Cortex of kidney (tissue), 1 donor: ENCODE measurements around the gene CHCHD3.
"Not testable (repeated sequence)": the region's sequence is repeated elsewhere in the genome, so short reads cannot be mapped to it uniquely, and the experiment has no call there.

Experiments
- DNase-seq: peaks from one replicate; lab custom pipeline; 2025; lab: John Stamatoyannopoulos, UW

CHCHD3 gene

GRCh38 chr7:133044722-133045473 lies 37.0 kb downstream of the CHCHD3 start:
- no peak for DNase-seq

GRCh38 chr7:133040674-133041073 lies 41.2 kb downstream of the CHCHD3 start:
- no peak for DNase-seq

- no peak for DNase-seq
These were observed 41.7 kb downstream of the CHCHD3 start for GRCh38 chr7:133040178-133040577.

- DNase-seq, result no peak
These were observed 42.3 kb downstream of the CHCHD3 start for GRCh38 chr7:133039614-133040013.

GRCh38 chr7:133036289-133036688 lies 45.6 kb downstream of the CHCHD3 start:
- no peak for DNase-seq

- not testable (repeated sequence) for DNase-seq
These were observed 46.6 kb downstream of the CHCHD3 start for GRCh38 chr7:133035240-133035639.

- DNase-seq, result no peak
These were observed 51.5 kb downstream of the CHCHD3 start for GRCh38 chr7:133030346-133030745.

GRCh38 chr7:133029463-133029862 lies 52.4 kb downstream of the CHCHD3 start:
- no peak for DNase-seq

GRCh38 chr7:133027397-133027796 lies 54.5 kb downstream of the CHCHD3 start:
- no peak for DNase-seq

- no peak for DNase-seq
These were observed 55.6 kb downstream of the CHCHD3 start for GRCh38 chr7:133026210-133026859.

GRCh38 chr7:133025056-133025455 lies 56.8 kb downstream of the CHCHD3 start:
- DNase-seq, result no peak

- DNase-seq, result no peak
These were observed 57.3 kb downstream of the CHCHD3 start for GRCh38 chr7:133024596-133024995.

GRCh38 chr7:133023370-133024071 lies 58.4 kb downstream of the CHCHD3 start:
- no peak for DNase-seq

- no peak for DNase-seq
These were observed 59.2 kb downstream of the CHCHD3 start for GRCh38 chr7:133022661-133023060.

- DNase-seq, result no peak
These were observed 60.7 kb downstream of the CHCHD3 start for GRCh38 chr7:133021196-133021595.

- DNase-seq, result no peak
These were observed 61.4 kb downstream of the CHCHD3 start for GRCh38 chr7:133020496-133020895.

- no peak for DNase-seq
These were observed 62.3 kb downstream of the CHCHD3 start for GRCh38 chr7:133019590-133019989.

- no peak for DNase-seq
These were observed 65.3 kb downstream of the CHCHD3 start for GRCh38 chr7:133016604-133017003.

- DNase-seq, result no peak
These were observed 66.0 kb downstream of the CHCHD3 start for GRCh38 chr7:133015888-133016287.

GRCh38 chr7:133011746-133012145 lies 70.1 kb downstream of the CHCHD3 start:
- no peak for DNase-seq

- no peak for DNase-seq
These were observed 72.3 kb downstream of the CHCHD3 start for GRCh38 chr7:133009426-133010252.

GRCh38 chr7:133007961-133008360 lies 73.9 kb downstream of the CHCHD3 start:
- DNase-seq, result no peak
